Calu3 (cell line): ENCODE results near the gene AP1S2. TPM values are rescaled to one million over a fixed set of nuclear protein-coding genes. Genes with fewer than 3 reads are reported as not detected.
"Not testable (repeated sequence)": the region's sequence is repeated elsewhere in the genome, so short reads cannot be mapped to it uniquely, and the experiment has no call there.

Experiments
- BruUV-seq: library from RNA; stranded (reverse); fragments of 400-500 nt; replicated peaks from 2 replicates; lab custom pipeline; 2021; lab: Mats Ljungman, UMichigan
- CTCF ChIA-PET: fragments of 300-600 bp; sonication (Branson Sonifier 250); formaldehyde crosslinking; loops from one replicate; lab custom pipeline; 2022; ENCODE audit warnings: antibody characterized with exemption; lab: Charles Lee
- DNase-seq: peaks from one replicate; pipeline ENCODE4 v3.0.0; 2022
- H3K27ac Mint-ChIP-seq: one replicate; pipeline ENCODE4 v1.8.0; 2022; ENCODE audit warnings: mixed read lengths; ENCODE audit not compliant: unreplicated experiment
- H3K27me3 Mint-ChIP-seq: one replicate; pipeline ENCODE4 v1.8.0; 2022; ENCODE audit warnings: mixed read lengths; ENCODE audit not compliant: unreplicated experiment
- H3K36me3 Mint-ChIP-seq: one replicate; pipeline ENCODE4 v1.8.0; 2022; ENCODE audit warnings: mild to moderate bottlenecking, moderate library complexity, mixed read lengths; ENCODE audit not compliant: insufficient read depth, unreplicated experiment
- H3K4me1 Mint-ChIP-seq: one replicate; pipeline ENCODE4 v1.8.0; 2022; ENCODE audit warnings: mild to moderate bottlenecking, low read depth, mixed read lengths; ENCODE audit not compliant: unreplicated experiment
- H3K4me3 Mint-ChIP-seq: one replicate; pipeline ENCODE4 v1.8.0; 2022; ENCODE audit warnings: mild to moderate bottlenecking, low read depth, moderate library complexity, mixed read lengths; ENCODE audit not compliant: unreplicated experiment
- H3K9me3 Mint-ChIP-seq: one replicate; pipeline ENCODE4 v1.8.0; 2022; ENCODE audit warnings: low read depth, mixed read lengths; ENCODE audit not compliant: unreplicated experiment
- intact Hi-C: fragments of 100-400 bp; cut with micrococcal nuclease; formaldehyde crosslinking; loops from one replicate; pipeline ENCODE4 v1.10.0; 2022; ENCODE audit not compliant: unreplicated experiment
- total RNA-seq: library from RNA; stranded (reverse); gene quantifications from 2 replicates; pipeline ENCODE4 v1.2.3, GENCODE V29; 2022
- TF ChIP-seq, protein P1 (sequence below): fragments of 200-600 bp; IDR thresholded peaks from one replicate; pipeline ENCODE4 v1.8.0; 2022; ENCODE audit warnings: antibody characterized with exemption; ENCODE audit not compliant: unreplicated experiment

Gene AP1S2
- total RNA-seq, 1 experiment from 2014 or later, result 57.5 TPM

DNA sequence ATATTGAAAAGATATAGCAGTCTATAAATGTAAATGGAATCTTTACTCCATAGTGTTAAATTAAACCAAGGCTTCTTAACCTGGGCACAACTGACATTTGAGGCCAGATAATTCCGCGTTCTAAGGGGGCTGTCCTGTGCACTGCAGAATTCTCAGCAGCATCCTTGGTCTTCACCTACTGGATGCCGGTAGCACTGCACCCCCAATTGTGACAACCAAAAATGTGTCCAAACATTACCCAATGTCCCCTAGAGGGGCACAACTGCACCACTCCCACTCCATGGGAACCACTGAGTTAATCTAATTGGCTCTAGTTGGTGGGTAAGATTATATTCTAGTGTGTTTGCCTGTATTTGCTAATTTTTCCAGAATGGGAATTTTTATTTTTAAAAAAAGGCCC is 16.6 kb downstream of the AP1S2 start:
- Mint-ChIP-seq H3K9me3 (no peaks in the 10 kb centered on the region), H3K27me3 (no peaks in the 10 kb centered on the region), H3K4me1 (peaks cover 13% of the 10 kb centered on the region), H3K4me3 (no peak overlapping the region), H3K36me3 (peaks cover 4% of the 10 kb centered on the region), H3K27ac (no peak overlapping the region)
- CTCF ChIA-PET, result no interaction called here
- intact Hi-C loops, result no loop called here
- BruUV-seq, result no TSS peak
- peak; percentile 11 for DNase-seq
- TF ChIP-seq, protein P1, sequence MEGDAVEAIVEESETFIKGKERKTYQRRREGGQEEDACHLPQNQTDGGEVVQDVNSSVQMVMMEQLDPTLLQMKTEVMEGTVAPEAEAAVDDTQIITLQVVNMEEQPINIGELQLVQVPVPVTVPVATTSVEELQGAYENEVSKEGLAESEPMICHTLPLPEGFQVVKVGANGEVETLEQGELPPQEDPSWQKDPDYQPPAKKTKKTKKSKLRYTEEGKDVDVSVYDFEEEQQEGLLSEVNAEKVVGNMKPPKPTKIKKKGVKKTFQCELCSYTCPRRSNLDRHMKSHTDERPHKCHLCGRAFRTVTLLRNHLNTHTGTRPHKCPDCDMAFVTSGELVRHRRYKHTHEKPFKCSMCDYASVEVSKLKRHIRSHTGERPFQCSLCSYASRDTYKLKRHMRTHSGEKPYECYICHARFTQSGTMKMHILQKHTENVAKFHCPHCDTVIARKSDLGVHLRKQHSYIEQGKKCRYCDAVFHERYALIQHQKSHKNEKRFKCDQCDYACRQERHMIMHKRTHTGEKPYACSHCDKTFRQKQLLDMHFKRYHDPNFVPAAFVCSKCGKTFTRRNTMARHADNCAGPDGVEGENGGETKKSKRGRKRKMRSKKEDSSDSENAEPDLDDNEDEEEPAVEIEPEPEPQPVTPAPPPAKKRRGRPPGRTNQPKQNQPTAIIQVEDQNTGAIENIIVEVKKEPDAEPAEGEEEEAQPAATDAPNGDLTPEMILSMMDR, result no peak

DNA sequence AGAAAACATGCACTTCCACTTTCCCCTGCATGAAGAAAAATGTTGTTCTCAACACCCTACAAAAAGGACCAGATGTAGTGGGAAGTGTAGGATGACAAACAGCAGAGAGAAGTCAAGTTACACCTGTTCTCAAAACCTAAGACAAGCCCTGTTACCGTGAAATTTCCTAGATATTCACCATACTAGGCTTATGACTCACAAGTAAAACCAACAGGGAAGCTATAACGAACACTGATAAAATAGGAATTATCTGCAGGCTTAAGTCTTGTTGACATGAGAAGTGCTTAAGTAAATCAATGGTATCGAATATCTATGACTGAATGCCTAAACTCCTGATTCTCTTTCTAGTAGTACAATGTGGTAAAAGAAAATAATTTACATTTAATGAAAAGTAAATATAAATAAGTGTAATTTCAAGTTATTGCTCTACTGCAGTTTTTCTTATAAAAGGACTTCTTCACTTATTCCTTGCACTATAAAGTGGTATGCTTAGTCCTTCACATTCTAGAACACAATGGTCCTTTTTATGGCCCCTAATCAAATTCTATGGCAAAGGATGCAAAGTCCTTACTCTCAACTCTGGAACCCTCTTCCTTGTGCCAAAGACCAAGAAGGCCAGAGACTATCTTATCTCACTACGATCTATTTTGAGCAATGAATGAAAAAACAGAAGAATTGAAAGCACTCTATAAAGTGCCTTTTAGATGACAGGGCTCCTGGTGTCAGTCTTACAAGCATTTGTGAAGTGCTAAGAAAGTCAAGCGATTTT is 19.6 kb downstream of the AP1S2 start:
- no peak for DNase-seq
- Mint-ChIP-seq H3K27ac (peak overlapping the region; percentile 73), H3K27me3 (no peaks in the 10 kb centered on the region), H3K36me3 (peaks cover 6% of the 10 kb centered on the region), H3K9me3 (no peaks in the 10 kb centered on the region), H3K4me1 (peaks cover 13% of the 10 kb centered on the region), H3K4me3 (peak overlapping the region; percentile 41)
- intact Hi-C loops, result no loop called here
- TF ChIP-seq, protein P1, result no peak
- no TSS peak for BruUV-seq
- CTCF ChIA-PET, result no interaction called here

DNA sequence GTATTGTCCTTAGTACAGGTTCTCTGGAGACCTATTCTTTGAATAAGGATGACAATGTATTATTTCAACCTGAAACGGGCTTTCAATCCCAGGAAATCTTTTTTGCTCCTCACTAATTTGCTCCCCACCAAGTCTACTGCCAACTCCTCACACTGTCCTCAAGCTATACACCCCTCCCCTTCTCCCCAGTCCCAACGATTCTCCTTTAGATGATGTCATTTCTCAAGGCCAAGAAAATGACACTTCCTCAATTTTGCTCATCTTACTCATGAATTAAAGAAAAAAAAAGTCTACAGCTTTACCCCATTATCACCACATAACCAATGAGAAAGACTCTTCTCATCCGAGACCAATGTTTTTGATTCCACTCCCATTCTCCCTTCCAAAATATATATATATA is 20.6 kb downstream of the AP1S2 start:
- H3K4me3 Mint-ChIP-seq, result no peak overlapping the region
- H3K36me3 Mint-ChIP-seq, result peaks cover 14% of the 10 kb centered on the region
- TF ChIP-seq, protein P1, result no peak
- peaks cover 13% of the 10 kb centered on the region for H3K4me1 Mint-ChIP-seq
- intact Hi-C loops, result no loop called here
- H3K27ac Mint-ChIP-seq, result no peak overlapping the region
- H3K9me3 Mint-ChIP-seq, result no peaks in the 10 kb centered on the region
- H3K27me3 Mint-ChIP-seq, result no peaks in the 10 kb centered on the region
- no peak for DNase-seq
- CTCF ChIA-PET, result no interaction called here
- BruUV-seq, result no TSS peak

DNA sequence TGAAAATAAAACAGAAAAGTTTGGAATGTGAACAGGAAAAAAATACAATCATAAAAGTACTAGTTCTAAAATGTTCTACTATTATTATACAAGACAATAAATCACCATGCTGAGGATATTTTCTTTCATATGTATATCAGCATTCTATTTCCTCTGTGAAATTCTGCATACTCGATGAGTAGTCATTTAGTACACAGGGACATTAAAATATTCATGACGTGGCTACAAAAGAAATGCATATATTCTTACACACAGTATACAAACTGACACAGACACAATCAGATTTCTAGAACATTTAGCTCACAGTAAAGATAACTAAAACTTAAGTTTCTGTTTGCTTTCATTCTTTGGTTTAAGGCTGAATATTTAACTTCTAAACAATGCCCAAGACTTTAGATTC is 23.3 kb downstream of the AP1S2 start:
- H3K4me3 Mint-ChIP-seq, H3K27ac Mint-ChIP-seq, CTCF ChIA-PET, BruUV-seq, H3K9me3 Mint-ChIP-seq, DNase-seq, H3K27me3 Mint-ChIP-seq, intact Hi-C loops: not testable (repeated sequence)
- peaks cover 14% of the 10 kb centered on the region for H3K36me3 Mint-ChIP-seq
- peaks cover 13% of the 10 kb centered on the region for H3K4me1 Mint-ChIP-seq

DNA sequence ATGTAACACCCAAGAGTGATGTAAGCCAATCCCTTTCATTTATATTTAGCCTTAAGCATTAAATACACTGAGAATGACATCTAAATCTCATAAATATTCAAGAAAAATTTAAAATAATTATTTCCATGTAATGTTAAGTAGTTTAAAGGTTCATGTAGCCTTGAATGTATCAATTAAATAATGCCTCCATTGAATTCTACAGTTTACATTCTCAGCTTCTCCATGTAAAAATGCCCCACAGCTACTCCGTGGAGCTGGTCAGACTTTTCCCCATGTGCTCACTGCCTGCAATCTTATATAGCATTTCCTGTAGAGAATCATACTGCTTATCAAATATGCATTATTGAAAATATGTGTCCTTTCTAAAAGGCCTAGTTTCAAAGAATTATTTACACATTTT is 25.4 kb downstream of the AP1S2 start:
- CTCF ChIA-PET, result no interaction called here
- H3K4me1 Mint-ChIP-seq, result no peaks in the 10 kb centered on the region

More for the DNA sequence above, 25.4 kb downstream of the AP1S2 start:
- TF ChIP-seq, protein P1, result no peak
- no peak for DNase-seq
- BruUV-seq, result no TSS peak
- no peaks in the 10 kb centered on the region for H3K9me3 Mint-ChIP-seq
- H3K27ac Mint-ChIP-seq, result no peak overlapping the region
- no peak overlapping the region for H3K4me3 Mint-ChIP-seq
- H3K36me3 Mint-ChIP-seq, result peaks cover 10% of the 10 kb centered on the region
- H3K27me3 Mint-ChIP-seq, result no peaks in the 10 kb centered on the region
- intact Hi-C loops, result no loop called here
